GM18520 (cell line): Measurements from ENCODE around the gene C1QL4.
A peak's percentile ranks its signal among the peaks of the same experiment; 100 is the strongest.

ENCODE experiments used
- ATAC-seq: cut with Tn5 transposase; IDR thresholded peaks from one replicate; pipeline ENCODE4 v1.9.1; 2021; ENCODE audit not compliant: unreplicated experiment

The C1QL4 gene

GRCh38 chr12:49348781-49349180 lies 11.8 kb upstream of the C1QL4 start:
- no peak for ATAC-seq

GRCh38 chr12:49347311-49348193 lies 10.6 kb upstream of the C1QL4 start:
- no peak for ATAC-seq

GRCh38 chr12:49346659-49347310 lies 9.8 kb upstream of the C1QL4 start, which contains the start of gene DNAJC22:
Gene DNAJC22 (plus strand): TSS chr12:49346888. CDS start chr12:49348873, 1,985 bp downstream.
- ATAC-seq = no peak

GRCh38 chr12:49345825-49346658 lies 9.1 kb upstream of the C1QL4 start:
- no peak for ATAC-seq

GRCh38 chr12:49345051-49345824 lies 8.2 kb upstream of the C1QL4 start:
- ATAC-seq = no peak

- ATAC-seq = no peak
These were observed 7.6 kb upstream of the C1QL4 start for GRCh38 chr12:49344486-49345050.

GRCh38 chr12:49342914-49343731 lies 6.1 kb upstream of the C1QL4 start:
- ATAC-seq = no peak

GRCh38 chr12:49342066-49342913 lies 5.3 kb upstream of the C1QL4 start:
- ATAC-seq = peak; percentile 61

- ATAC-seq = no peak
These were observed 4.7 kb upstream of the C1QL4 start for GRCh38 chr12:49341777-49342065.

GRCh38 chr12:49340971-49341776 lies 4.2 kb upstream of the C1QL4 start:
- no peak for ATAC-seq

GRCh38 chr12:49340095-49340870 lies 3.3 kb upstream of the C1QL4 start:
- no peak for ATAC-seq

GRCh38 chr12:49339464-49339861 lies 2.5 kb upstream of the C1QL4 start:
- no peak for ATAC-seq

- ATAC-seq = no peak
These were observed 2.0 kb upstream of the C1QL4 start for GRCh38 chr12:49338830-49339463.

GRCh38 chr12:49335955-49336644 lies 888 bp downstream of the C1QL4 start:
- ATAC-seq = no peak

- ATAC-seq = no peak
These were observed 1.7 kb downstream of the C1QL4 start for GRCh38 chr12:49335118-49335954.
